Glomerular endothelial cell (primary cell): ENCODE data around the gene ZBTB43. TPM values are rescaled to one million over a fixed set of nuclear protein-coding genes. Genes with fewer than 3 reads are reported as not detected.
"Not testable (repeated sequence)": the region's sequence is repeated elsewhere in the genome, so short reads cannot be mapped to it uniquely, and the experiment has no call there.

Experiments
- DNase-seq: peaks from one replicate; pipeline ENCODE4 v3.0.0-alpha.2; 2011; ENCODE audit warnings: low read depth, low spot score; ENCODE audit errors: extremely low read depth
- total RNA-seq: library from RNA; depleted of rRNA; stranded (reverse); fragments of >200 nt; gene quantifications from 2 replicates; pipeline ENCODE4 v1.2.3, GENCODE V29; 2015

ZBTB43 gene
- total RNA-seq, 1 donor from 2014 or later = 7.1 TPM

DNA sequence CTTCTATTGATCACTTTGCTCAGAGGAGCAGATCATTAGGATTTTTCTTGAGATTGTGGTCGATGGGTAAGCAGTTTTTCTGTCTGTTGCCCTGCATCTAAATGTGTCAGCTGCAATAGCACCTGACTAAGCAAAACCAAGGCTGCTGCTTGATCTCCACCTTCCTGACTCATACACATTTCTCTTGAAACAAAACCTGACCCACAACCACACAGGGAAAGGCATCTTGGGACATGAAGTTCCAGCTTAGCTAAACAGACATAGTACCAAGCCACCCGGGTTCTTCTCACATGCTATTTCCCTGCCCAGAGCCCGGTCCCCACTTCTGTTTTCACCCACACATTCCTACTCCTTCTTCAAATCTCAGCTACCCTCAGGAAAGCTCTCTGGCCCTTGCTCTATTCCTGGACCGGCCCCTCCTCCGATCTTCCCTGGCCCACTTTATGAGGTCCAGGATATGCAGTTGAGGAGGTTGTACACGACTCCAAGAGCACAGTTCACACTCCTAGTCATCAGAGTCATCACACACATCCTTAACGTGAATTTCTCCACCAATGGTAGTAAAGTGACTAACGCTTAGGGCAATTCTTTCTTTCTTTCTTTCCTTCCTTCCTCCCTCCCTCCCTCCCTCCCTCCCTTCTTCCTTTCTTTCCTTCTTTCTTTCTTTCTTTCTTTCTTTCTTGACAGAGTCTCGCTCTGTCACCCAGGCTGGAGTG, 16.0 kb upstream of the ZBTB43 start:
- no peak for DNase-seq

DNA sequence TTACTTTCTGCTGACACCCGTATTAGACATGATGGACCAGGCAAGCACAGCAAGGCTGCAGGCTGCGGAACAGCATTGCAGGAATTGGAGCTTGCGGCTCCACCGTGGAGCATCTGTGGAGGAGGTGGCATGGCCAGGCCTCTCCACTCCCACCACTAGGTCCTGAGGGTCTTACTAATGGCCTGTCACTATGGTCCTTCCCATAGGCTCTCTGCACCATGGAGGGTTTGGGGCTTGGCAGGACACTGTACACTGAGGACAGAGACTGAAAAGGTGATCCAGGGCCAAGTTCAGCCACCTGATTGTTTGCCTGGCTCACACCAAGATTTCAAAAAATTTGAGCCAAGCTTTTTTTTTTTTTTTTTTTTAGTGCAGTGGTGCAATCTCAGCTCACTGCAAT, 14.3 kb upstream of the ZBTB43 start:
- DNase-seq = no peak

DNA sequence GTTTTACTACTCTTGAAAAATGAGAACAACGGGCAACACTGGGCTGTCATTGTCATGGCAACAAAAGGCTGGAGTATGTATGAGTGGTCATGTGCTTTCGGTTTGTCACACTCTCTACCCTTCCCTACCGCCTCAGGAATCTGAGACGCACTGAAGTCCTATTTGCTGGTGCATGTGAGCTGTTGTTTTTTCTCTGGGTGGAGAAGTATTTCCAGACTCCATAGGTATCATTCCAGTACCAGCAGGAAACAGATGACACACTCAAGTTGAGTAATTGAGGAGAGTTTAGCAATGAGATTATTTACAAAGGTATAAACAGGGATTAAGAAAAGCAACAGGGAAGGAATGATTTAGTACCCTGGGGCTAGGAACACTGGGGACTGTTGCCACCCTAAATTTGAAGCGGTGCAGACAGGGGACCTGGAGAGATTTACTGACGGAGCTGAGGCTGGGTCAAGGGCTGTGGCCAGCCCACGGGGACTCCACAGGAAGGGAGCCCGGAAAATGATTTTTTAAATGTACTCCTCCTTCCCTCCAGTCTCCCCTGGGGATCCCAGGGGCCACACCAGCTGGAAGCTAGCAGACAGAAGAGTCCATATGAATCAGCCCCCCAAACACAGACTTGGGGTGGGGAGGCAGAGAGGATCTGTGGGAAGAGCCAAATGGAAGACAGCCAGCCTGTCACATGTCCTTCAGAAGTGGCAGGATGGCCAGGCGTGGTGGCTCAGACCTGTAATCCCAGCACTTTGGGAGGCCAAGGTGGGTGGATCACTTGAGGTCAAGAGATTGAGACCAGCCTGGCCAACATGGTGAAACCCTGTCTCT, 13.2 kb upstream of the ZBTB43 start:
- DNase-seq = peak; percentile 16

DNA sequence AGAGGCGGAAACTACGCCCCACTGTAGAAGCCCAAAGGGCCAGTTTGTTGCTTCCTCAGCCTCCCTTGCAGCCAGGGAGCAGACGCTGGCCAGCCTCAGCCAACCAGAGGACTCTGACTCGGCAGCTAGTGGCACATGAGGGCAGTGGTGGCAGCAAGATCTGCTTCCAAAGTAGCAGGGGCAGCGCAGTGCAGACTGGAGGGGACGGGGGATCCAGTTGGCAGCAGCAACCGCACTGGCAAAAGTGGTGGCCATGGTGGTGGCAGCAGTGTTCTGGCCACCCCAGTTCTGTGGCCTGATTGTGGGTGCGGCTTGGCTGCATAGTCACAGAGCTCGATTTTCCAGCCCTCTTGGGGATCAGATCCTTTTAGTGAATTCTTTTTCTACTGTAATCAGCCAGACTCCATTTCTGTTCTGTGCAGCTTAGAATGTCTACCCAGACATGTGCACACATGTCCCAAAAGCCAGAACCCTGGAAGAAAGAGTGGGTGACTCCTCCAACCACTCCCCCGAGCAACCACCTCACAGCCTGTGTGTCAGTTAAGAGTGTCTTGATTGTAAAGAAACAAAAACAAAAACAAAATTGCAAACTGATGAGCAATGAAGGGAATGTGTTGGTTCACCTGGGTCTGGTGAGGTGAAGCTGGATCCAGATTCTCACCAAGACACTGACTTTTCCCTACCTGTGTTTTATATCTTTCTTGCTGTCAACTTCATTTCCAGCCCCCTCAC, 11.0 kb upstream of the ZBTB43 start:
- DNase-seq = no peak

DNA sequence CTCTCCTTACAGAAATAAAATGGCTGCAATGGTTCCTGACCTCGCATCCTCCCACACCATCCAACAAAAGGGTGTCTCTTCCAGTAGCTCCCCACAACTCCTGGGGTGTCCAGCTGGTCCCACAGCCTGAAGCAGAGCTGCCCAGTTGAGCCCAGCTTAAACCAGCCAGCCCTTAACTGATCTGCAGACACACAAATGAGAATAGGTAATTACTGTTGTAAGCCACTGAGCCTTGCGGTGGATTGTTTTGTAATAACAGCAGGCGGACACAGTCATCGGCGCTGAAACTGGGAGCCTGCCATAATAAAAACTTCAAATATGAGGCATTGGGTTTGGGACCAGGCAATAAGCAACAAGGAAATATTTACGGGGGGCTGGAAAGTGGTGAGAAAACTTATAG, 10.4 kb upstream of the ZBTB43 start:
- no peak for DNase-seq

DNA sequence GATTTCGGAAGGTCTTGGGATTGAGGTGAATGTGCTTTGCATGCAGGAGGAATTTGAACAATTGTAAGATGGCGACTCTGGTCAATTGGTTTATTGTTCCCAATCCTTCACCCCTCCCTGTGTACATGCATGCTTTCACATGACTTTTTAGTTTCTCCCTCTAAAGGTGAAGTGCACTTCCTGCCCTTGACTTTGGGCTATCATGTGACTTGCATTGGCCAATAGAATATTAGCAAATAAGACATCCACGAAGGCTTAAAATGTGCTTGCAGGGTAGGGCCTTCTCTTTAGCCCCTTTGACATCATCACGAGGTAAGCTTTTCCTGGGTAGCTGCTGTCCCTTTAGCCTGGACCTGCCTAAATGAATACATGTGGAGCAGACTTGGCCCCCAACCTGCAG, 8.1 kb upstream of the ZBTB43 start:
- DNase-seq = no peak

DNA sequence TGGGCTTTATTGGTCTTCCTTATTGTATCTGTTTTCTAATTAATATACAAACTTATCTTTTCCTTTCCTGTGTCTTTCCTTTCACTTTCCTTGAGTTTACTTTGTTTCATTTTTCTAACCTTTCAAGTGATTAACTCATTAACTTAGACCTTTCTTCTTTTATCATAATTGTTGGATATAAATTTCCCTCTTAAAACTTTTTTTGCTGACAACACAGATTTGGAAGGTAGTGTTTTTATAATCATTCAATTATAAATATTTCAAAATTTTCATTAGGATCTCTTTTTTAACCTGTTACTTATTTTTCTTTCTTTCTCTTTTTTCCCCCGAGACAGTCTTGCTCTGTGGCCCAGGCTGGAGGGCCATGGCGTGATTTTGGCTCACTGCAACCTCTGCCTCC, 6.9 kb upstream of the ZBTB43 start:
- no peak for DNase-seq

DNA sequence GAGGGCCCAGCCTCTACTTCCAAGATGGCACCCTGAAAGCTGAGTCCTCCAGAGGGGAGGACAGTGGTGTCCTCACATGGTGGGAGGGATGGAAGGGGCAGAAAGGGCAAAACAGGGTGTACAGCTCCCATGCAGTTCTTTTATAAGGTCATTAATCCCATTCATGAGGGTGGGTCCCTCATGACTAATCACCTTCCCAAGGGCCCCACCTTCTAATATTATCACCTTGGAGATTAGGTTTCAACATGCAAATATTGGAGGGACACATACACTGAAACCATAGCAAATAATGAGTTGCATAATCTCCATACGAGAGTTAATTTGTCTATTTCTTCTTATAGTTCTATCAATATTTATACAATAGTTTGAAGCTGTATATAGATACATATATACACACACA, 5.8 kb upstream of the ZBTB43 start:
- no peak for DNase-seq

DNA sequence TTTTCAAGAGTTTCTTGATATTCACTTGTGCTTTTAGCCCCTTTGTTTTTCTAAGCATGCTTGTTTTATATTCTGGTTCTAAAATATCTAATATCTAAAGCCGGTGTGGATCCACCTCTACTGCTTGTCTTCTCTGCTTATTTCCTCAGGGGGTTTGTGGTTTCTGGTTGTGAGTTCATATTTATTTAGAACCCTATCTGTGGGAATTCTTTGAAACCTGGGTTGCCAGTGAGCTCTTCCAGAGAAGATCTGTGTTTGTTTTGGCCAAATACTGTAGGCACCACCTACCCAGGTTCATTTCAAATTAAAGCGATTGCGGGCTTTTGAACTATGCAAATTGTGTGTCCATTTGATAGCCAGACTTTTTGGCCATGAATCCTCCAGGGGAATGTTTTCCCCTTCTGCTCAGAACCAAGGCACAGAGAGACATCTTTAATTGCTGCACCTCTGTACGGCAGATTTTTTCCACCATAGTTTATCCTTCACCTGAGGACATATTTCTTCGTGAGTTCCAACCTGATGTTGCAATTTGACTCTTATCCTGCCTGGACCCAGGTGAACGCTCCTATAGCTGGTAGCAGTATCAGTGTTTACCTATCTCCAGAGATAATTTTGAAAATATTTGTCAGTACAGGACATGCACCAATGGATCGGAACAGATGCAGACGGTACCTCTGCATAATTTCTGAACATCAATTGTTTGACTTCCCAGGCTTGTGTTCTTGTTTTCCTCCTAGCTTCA, 2.4 kb upstream of the ZBTB43 start:
- DNase-seq = no peak

DNA sequence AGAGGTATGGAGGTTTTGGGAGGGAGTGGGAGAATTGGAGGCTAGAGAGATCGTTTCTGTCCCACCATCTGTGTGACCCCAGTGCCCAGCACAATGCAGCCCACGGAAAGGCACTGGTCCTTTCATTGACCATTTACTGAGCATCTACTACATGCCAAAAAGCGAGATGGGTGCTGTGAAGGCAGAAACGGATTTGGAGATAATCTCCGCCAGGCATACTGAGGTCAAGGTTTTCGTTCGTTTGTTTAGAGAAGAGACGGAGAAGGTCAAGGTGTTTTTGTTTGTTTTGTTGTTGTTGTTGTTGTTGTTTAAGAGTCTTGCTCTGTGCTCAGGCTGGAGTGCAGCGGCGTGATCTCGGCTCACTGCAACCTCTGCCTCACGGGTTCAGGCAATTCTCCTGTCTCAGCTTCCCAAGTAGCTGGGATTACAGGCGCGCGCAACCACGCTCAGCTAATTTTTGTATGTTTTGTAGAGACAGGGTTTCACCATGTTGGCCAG, 593 bp upstream of the ZBTB43 start:
- DNase-seq = no peak

DNA sequence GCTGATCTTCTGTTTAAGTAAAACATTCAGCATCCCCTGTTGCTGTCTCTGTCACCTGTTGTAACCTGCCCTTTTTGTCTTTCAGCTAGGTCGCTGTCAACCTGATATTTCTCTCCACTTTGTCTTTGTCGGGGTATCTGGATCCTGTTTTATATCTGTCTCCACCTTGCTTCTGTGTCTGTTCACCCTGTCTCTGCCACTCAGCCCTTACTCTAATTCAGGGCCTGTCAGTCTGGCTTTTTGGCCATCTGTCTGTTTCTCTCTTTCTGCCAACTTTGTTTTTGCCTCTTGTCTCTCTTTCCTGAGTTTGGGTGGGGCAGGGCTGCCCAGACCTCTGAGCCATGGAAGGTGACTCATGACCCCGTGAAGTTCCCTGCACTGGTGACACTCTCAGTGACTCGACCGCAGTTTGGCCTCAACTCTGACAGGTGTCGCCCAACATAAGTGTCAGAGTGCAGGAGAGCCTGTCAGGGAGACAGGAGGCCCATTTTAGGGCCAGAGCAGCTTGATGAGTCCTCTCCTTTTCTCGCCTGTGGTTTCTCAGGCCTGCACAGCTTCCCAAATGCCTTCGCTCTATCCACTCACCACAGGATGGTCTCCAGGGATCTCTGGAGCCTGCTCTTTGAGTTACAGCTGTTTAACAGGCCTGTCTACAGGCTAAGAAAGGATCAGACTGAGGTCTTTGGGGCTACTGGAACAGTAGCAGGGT, 868 bp downstream of the ZBTB43 start:
- no peak for DNase-seq

DNA sequence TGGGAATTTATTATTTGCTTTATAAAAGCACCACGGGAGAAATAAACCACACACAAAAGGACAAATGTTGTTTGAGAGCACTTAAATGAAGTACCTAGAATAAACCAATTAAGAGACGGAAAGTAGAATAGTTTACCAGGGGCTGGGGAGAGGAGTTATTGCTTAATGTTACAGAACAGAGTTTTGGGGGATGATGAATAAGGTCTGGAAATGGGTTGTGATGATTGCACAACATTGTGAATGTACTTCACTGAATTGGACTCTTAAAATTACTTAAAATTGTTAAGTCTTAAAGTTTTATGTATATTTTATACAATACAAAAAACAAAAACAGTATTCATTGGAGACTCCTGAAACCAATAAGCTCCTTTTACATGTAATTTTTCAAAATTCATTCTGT, 1.5 kb downstream of the ZBTB43 start:
- DNase-seq = no peak

DNA sequence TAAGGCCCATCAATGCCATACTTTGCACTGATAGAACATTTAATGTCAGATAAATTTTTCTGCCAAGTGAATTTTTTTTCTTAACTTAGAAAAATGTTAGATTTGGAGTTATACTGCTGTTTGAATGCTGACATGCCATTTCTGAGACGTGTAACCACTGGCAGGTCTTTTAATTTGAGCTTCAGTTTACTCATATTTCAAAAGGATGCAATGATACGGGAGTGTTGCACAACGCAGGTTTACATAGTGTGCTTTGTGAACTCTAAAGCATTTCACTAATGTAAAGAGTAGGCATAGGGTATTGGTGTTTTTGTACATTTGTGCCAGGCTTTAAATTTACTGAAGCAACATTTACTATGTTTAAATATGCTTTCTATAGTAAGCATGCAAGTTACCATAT, 4.2 kb downstream of the ZBTB43 start:
- no peak for DNase-seq

DNA sequence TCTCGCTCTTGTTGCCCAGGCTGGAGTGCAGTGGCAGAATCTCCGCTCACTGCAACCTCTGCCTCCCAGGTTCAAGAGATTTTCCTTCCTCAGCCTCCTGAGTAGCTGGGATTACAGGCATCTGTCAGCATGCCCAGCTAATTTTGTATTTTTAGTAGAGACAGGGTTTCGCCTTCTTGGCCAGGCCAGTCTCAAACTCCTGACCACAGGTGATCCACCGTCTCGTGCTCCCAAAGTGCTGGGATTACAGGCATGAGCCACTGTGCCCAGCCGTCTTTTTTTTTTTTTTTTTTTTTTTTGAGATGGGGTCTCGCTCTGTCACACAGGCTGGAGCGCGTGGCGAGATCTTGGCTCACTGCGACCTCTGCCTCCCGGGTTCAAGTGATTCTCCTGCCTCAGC, 5.4 kb downstream of the ZBTB43 start:
- DNase-seq = not testable (repeated sequence)

DNA sequence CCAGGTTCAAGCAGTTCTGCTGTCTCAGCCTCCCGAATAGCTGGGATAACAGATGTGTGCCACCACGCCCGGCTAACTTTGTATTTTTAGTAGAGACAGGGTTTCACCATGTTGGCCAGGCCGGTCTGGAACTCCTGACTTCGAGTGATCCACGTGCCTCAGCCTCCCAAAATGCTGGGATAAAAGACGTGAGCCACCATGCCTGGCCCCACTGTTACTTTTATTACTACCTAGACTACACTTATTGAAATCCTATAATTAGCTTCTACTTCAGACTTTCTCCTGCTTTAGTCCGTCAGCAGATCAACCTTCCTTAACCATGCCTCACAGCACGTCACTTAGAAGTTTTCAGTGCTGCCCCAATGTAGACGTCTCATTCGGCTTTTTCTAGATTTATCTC, 8.2 kb downstream of the ZBTB43 start:
- no peak for DNase-seq

DNA sequence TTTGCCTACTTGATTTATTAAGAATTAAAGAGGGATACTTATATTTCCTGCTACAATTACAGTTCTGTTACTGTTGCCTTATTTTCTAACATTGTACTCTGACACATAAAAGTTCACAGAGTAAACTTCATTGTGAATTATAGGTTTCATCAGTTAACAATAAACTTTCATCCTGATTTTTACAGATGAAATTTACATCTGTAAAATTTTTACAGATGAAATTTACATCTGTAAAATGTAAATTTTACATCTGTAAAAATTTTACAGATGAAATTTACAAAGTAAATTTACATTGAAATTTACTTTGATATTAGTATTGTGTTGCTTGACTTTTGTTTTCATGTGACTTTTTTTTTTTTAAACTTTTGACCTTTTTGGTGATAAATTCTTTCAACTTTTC, 9.3 kb downstream of the ZBTB43 start:
- DNase-seq = no peak

DNA sequence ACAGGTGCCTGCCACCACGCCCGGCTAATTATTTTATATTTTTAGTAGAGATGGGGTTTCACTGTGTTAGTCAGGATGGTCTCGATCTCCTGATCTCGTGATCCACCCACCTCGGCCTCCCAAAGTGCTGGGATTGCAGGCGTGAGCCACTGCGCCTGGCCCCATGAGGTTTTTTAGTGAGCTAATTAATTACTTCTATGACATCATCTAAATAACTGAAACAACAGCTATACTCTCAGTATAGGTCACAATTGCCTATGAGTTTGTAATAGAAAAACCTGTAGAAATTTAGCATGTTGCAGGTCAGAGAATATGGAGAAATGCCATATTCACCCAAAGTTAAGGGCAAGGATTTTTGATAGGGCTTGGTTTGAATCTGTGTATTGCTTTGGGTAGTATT, 12.8 kb downstream of the ZBTB43 start:
- DNase-seq = not testable (repeated sequence)

DNA sequence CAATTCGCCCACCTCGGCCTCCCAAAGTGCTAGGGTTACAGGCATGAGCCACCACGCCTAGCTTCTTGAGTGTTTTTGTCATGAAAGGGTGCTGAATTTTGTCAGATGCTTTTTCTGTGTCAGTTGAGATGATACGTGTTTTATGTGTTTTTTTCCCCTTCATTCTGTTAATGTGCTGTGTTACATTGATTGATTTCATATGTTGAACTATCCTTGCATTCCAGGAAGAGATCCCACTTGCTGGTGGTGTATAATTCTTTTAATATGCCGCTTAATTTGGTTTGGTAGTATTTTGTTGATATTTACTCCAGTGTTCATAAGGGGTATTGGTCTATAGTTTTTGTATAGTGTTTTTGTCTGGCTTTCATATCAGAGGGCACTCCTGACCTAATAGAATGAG, 13.6 kb downstream of the ZBTB43 start:
- DNase-seq = no peak

DNA sequence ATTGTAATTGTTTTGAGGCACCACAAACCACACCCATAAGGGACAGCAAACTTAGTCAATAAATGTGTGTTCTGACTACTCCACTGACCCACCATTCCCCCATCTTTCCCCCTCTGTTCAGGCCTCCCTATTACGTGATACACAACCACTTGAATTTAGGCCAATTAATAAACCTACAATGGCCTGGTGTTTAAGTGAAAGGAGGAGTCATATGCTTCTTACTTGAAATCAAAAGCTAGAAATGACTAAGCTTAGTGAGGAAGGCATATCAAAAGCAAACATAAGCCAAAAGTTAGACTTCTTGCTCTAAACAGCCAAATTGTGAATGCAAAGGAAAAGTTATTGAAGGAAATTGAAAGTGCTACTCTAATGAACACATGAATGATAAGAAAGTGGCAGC, 14.6 kb downstream of the ZBTB43 start:
- DNase-seq = no peak

DNA sequence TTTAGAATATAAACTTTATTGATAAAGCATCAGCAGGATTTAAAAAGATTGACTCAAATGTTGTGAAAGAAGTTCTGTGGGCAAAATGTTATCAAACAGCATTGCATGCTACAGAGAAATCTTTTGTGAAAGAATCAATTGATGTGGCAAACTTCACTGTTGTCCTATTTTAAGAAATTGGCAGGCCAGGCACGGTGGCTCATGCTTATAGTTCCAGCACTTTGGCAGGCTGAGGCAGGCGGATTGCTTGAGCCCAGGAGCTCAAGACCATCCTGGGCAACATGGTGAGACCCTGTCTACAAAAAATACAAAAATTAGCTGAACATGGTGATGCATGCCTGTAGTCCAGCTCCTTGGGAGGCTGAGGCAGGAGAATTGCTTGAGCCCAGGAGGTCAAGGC, 17.4 kb downstream of the ZBTB43 start:
- DNase-seq = no peak
